ENCODE results near the gene FOXF1.

DNA sequence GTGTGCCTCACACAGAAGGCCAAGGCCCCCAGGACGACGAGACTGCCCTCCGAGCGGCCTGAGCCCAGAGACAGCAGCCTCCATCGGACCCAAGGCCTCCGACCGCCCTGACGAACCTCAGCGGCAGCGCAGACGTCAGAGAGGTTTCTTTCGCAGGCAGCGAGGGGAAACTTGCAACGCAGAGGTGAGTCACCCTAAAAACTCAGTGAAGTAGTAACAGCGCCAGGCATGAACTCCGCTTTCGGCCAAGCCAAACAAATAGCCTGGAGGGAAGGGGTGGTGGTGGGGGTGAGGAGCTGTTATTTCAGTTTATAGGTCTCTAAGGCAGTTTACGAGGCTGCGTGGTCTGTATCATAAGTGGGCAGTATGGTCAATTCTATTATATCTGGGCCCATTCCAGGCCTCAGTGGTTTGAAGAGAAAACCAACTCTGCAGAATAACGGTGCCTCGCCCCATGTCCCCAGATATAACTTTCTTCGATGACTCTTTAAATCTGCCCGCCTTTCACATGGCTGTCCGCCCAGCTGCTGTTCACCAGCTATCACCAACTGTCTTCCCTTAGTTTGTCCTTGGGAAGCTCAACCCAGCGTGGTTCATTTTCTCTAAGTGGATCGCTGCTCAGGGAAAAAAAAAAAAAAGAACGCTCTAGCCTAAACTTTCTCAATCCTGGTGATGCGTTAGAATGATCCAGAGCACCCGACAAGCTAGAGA is 43.5 kb upstream of the FOXF1 start:
- TF ChIP-seq, protein P1, sequence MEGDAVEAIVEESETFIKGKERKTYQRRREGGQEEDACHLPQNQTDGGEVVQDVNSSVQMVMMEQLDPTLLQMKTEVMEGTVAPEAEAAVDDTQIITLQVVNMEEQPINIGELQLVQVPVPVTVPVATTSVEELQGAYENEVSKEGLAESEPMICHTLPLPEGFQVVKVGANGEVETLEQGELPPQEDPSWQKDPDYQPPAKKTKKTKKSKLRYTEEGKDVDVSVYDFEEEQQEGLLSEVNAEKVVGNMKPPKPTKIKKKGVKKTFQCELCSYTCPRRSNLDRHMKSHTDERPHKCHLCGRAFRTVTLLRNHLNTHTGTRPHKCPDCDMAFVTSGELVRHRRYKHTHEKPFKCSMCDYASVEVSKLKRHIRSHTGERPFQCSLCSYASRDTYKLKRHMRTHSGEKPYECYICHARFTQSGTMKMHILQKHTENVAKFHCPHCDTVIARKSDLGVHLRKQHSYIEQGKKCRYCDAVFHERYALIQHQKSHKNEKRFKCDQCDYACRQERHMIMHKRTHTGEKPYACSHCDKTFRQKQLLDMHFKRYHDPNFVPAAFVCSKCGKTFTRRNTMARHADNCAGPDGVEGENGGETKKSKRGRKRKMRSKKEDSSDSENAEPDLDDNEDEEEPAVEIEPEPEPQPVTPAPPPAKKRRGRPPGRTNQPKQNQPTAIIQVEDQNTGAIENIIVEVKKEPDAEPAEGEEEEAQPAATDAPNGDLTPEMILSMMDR (IDR thresholded peaks at IDR 0.05) = no peak
- TF ChIP-seq EP300 (IDR thresholded peaks at IDR 0.05) (no peak), POLR2AphosphoS5 (IDR thresholded peaks at IDR 0.05) (no peak)

All from upper lobe of left lung (tissue), 4 donors.